ENCODE measurements around the gene S1PR4.

S1PR4 gene, protein sequence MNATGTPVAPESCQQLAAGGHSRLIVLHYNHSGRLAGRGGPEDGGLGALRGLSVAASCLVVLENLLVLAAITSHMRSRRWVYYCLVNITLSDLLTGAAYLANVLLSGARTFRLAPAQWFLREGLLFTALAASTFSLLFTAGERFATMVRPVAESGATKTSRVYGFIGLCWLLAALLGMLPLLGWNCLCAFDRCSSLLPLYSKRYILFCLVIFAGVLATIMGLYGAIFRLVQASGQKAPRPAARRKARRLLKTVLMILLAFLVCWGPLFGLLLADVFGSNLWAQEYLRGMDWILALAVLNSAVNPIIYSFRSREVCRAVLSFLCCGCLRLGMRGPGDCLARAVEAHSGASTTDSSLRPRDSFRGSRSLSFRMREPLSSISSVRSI

DNA sequence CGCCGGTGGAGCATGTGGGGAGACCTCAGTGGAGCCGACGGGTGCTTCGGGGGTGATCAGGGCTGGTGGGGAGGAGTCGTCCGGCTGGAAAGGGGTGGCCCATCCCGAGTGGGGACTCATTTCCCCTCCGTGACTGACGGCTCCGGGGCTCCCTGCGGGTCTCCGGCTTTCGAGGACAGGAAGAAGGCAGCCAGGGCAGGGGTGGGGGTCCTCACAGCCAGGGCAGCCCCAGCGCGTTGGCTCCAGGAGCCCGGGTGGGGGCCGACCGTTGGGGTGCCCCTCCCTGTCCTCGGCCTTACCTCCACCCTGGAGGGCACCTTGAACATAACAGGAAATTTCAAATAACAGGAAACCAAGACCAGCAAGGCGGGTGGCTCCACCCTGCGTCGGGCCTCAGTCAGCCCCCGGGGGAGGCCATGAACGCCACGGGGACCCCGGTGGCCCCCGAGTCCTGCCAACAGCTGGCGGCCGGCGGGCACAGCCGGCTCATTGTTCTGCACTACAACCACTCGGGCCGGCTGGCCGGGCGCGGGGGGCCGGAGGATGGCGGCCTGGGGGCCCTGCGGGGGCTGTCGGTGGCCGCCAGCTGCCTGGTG lies at the start of gene S1PR4:
Gene S1PR4 (plus strand): TSS at position 393 of the 596 bp plus-strand sequence. CDS start 24 bp downstream, at position 417.
- DNase-seq, result no peak

DNA sequence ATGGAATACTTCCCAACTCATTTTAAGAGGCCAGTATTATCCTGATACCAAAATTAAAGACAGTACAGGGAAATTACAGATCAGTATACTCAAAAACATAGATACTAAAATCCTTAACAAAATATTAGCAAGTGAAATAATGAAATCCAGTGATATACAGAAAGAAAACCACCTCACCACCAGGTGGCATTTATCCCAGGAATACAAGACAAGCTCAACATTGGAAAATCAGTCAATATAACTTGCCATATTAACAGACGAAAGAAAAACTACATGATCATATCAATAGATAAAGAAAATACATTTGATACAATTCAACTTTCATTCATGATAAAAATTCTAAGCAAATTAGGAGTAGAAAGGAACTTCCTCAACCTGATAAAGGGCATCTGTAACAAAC lies 49.5 kb upstream of the S1PR4 start:
- peak; percentile 61 for DNase-seq

DNA sequence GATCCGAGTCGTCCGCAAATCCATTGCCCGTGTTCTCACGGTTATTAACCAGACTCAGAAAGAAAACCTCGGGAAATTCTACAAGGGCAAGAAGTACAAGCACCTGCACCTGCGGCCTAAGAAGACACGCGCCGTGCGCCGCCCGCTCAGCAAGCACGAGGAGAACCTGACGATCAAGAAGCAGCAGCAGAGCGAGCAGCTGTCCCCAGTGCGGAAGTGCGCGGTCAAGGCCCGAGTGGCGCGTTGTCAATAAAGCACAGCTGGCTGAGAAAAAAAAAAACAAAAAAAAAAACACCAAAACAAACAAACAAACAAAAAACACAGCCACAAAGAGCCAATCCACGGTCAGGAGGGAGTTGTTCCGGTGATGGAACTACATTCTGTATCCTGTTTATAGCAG lies 47.4 kb upstream of the S1PR4 start:
- peak; percentile 19 for DNase-seq

DNA sequence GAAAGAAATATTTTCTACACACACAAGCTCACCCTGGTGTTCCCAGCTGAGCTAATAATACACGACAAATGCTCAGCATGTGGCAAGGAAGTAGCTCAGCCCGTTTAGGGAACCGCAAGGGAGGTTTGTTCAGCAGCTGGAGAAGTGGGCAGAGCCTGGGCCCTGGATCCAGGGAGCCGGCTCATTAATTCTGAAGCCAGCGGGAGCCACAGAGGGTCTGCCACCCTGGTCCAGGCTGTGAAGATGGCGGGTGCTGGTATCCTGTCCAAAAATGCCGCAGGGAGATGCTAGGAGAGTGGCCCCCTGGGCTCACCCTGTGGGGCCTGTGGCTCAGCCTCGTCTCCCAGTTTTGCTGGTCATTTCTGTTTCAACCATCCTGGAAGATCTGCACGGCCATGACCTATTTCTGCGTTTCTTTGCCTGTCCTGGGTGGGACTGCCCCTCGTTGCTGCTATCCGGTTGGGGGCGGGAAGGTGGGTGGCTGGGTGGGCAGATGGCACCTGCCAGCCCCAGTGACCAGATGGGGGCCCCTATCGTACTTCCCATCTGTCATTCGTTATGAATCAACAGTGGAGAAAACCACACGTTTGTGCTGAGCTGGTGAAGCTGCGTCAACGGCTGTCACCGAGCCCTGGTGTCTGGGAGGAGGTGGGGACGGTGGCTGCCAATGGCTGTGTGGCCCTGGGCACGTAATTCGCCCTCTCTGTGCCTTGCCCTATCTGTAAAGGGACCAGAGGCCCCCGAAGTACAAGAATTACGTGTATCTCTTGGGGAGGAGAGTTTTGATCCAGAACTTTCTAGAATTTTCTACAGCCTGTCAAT lies 45.4 kb upstream of the S1PR4 start:
- DNase-seq, result peak; percentile 42

DNA sequence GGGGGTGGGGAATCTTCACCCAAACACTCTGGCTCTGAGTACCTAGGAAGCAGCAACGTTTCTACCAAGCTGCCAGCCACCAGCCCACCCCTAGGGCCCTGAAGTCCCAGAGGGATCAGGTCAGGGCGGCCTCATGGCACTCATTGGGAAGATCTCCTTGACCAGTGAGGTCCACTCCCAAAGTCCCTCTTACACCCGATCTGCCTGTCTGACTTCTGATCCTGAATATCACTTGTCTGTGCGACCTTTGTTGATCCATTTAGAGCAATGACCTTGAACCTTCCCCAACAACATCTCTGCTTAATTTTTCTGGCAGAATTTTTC lies 44.8 kb upstream of the S1PR4 start:
- no peak for DNase-seq

DNA sequence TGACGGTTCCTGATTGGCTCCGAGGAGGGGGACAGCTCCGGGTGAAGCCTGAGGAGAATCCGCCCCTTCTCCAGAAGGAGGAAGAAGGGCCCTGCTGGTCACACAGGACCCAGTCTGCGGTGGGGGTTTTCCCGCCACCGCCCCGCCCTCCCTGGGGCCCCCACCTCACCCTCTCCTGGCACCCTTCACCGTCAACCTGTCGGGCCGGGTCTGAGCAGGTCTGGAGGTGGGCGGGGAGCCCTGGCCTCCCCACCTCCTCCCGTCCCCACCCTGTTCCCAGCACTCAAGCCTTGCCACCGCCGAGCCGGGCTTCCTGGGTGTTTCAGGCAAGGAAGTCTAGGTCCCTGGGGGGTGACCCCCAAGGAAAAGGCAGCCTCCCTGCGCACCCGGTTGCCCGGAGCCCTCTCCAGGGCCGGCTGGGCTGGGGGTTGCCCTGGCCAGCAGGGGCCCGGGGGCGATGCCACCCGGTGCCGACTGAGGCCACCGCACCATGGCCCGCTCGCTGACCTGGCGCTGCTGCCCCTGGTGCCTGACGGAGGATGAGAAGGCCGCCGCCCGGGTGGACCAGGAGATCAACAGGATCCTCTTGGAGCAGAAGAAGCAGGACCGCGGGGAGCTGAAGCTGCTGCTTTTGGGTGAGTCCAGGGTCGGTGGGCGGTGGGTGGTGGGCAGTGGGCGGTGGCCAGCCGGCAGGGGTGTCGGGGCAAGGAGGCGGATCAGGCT lies 42.4 kb upstream of the S1PR4 start, which contains the start of gene GNA15:
Gene GNA15 (plus strand): TSS at position 73 of the 723 bp plus-strand sequence. CDS start 418 bp downstream, at position 491.
- DNase-seq, result no peak

DNA sequence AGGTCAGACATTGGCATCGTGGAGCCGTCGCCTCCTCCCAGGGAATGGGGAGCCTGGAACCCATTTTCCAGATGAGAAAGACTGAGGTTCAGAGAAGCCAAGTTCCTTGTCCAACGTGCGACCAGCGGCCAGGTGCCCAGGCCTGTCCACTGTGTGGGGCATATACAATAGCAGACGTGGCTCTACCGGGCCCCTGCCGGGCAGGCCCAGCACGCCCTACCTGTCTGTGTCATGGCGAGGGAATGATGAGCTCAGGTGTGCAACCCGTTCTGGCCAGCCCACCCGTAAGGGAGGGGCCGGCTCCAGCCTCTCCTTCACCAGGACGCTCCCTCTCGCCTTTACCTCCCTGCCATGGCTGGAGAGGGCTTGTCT lies 41.9 kb upstream of the S1PR4 start:
- DNase-seq, result no peak

DNA sequence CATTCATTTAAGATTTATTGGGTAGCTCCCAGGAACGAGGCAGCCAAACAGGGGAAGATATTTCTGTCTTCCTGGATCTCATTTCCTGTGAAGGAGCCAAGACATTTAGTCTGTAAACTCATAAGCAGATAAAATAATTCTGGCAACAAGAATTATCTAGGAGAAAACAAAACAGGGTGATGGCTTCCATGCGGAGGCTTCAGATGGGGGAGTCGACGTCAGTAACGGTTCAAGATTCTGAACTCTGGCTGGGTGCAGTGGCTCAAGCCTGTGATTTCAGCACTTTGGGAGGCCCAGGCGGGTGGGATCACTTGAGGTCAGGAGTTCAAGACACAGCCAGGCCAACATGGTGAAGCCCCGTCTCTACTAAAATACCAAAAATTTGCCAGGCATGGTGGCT lies 41.5 kb upstream of the S1PR4 start:
- no peak for DNase-seq

DNA sequence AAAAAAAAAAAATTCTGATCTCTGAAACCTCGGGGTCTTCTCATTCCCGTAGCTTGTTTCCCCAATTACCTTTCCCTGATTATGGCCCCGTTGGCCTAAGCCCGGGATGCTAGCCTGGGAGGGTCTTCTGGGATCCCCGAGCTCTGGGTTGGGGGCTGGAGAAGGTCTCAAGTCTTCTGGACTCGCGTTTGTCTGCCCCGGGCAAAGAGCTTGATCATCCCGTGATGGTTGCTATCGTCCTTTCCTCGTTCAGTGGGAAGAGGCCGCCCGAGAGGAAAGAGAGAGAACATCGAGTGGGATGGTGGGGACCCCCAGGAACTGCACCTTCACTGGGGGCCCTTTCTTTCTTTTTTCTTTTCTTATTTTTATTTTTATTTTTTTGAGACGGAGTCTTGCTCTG lies 40.3 kb upstream of the S1PR4 start:
- DNase-seq, result no peak

DNA sequence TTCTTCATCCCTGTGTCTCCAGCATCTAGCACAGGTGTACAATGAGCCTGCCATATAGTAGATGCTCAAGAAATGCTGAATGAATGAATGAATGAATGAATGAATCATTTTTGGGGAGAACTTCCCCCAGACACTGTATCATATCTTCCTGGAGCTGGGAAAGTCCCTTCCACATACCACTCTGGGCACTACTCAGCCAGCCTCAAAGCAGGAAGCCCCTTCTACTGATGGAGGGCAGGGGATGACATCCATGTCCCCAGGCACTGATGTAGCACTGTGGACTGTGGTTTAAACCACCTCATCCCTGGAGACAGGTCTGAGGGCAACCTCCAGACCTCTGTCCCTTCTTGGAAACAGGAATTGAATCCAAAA lies 37.9 kb upstream of the S1PR4 start:
- DNase-seq, result no peak

DNA sequence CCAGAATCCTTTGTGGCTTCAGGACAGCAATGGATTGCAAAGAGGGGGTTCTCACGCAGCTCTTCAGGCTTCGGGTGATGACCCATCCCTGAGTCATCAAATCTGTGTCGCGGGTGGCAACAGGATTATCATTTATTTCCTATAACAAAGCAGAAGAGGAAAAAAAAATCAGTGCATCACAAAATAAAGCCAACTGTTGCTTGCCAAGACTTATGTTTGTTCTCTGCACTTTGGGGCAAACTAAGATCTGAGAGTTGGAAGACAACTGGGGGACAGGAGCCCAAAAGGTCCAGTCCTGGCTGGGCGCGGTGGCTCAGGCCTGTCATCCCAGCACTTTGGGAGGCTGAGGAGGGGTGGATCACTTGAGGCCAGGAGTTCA lies 36.3 kb upstream of the S1PR4 start:
- no peak for DNase-seq

DNA sequence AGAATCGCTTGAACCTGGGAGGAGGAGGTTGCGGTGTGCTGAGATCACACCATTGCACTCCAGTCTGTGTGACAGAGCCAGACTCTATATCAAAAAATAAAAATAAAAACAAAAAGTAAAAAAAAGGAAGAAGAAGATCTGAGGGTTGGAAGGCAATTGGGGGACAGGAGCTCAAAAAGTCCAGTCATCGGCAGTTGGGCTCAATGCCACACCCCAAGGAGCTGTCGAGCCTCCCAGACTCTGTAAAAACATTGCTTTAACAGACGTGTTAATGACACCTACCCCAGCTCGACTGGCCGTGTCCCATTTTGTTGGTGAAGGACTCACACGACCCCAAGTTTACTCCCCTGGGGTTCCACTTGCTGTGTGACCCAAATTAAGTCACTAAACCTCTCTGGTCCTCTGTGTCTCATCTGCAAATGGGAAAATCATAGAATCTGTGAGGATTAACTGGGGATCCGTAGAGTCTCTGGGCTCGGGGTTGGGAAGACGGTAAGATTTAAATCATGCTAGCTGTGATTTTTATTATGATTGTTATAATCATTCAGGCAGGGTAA lies 35.7 kb upstream of the S1PR4 start:
- DNase-seq, result no peak

DNA sequence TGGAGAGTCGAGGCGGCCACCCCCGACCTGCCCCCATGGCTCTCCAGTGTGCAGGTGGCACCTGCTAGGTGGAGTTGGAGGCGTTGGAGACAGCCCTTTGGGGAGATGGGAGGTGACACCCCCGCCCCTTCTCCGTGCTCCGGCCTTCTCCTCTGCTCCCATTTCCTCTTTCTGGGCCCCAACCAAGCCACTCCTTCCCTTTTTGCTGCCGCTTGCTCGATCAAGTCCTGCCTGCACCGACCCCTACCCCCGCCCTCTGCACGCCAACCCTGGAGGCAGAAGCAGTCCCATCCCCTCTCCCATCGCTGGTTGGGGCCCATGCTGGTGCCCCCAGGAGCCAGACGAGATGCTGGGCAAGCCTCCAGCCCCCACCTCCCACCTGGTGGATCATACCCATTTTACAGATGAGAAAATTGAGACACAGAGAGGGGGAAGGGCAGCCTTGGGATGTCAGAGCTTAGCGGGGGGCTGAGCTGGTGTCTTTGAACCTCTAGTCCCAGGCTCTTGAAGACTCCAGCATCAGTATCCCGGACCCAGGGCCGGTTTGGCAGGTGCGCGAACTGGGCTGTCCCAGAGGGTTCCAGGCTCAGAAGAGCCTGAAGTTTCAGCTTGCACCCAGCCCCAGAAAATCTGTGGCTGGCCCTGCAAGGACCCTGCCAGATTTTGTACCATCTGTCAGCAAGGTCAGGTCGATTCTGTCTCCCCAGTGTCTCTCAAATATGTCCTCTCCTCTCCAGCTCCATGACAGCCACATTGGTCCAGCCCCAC lies 32.5 kb upstream of the S1PR4 start:
- no peak for DNase-seq

DNA sequence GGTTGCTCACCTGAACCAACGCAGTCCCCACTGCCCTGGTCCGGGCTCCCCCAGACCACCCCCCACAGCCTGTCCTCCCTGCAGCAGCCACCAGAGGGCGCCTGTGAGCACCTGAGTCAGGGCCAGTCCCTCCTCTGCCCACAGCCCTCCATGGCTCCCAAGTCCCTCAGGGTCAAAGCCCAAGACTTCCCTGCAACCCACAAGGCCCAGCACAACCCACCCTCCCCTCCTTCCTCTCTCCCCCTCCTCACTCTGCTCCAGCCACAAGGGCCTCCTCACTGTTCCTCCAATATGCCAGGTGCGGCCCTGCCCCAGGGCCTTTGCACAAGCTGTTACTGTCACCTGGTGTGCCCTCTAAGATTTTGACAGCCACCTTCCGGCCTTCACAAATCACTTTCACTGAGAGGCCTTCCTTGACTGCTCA lies 31.9 kb upstream of the S1PR4 start:
- DNase-seq, result no peak

DNA sequence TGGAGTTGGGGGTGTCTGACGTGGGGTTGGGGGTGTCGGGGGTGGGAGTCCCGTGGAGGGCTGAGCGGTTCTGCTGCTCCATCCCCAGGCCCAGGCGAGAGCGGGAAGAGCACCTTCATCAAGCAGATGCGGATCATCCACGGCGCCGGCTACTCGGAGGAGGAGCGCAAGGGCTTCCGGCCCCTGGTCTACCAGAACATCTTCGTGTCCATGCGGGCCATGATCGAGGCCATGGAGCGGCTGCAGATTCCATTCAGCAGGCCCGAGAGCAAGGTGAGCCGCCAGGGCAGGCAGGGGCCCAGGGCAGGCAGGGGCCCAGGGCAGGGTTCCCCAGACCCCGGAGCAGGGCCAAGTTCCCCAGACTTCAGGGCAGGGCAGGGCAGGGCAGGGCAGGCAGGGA lies 30.1 kb upstream of the S1PR4 start:
- DNase-seq, result no peak

DNA sequence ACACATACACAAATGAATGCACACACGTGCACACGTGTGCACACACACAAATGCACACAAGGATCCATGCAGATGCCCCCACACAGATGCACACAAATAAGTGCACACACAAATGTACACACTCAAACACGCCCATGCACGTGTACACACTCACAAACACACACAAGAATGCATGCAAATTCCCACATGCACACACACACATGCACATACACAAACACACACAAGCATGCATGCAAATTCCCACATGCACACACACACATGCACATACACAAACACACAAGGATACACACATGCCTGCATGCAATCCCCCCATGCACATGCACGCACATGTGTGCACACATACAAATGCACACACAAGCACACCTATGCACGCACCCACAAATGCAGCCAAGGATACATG lies 29.5 kb upstream of the S1PR4 start:
- DNase-seq, result no peak

DNA sequence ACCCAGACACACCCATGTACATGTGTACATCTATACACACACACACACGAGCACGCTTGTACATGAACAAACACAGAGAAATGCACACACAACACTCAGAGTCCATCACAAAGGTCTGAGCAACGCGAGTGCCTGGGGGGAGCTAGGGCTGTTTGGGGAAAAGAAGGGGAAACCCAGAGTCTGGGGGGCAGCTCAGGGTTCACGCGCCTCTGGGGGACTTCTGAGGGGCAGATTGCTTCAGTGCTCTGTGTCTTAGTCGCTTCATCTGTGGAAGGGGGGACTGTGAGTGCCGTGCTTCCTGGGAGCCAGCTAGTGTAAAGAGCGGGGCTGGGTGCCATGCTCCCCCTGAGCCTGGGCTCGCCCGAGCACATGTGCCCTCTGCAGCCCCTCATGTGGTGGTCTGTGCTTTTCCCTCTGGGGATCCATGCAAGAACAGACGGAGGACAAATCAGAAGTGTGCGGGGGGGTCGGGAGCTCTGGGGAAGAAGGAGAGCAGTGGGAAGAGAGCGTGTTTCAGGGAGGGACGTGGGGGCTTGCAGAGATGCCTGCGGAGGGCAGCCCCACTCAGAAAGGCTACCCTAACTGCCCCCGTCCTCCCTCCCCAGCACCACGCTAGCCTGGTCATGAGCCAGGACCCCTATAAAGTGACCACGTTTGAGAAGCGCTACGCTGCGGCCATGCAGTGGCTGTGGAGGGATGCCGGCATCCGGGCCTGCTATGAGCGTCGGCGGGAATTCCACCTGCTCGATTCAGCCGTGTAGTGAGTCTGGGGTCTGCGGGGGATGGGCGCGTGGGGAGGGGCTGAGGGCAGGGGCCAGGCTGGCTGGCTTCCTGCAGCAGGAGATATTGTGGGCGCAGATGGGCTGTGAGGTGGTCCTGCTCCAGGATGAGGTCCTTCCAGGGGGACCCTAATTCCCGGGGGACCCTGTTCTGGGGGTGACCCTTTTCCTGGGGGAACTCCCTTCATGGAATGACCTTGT lies 28.8 kb upstream of the S1PR4 start:
- DNase-seq, result no peak

DNA sequence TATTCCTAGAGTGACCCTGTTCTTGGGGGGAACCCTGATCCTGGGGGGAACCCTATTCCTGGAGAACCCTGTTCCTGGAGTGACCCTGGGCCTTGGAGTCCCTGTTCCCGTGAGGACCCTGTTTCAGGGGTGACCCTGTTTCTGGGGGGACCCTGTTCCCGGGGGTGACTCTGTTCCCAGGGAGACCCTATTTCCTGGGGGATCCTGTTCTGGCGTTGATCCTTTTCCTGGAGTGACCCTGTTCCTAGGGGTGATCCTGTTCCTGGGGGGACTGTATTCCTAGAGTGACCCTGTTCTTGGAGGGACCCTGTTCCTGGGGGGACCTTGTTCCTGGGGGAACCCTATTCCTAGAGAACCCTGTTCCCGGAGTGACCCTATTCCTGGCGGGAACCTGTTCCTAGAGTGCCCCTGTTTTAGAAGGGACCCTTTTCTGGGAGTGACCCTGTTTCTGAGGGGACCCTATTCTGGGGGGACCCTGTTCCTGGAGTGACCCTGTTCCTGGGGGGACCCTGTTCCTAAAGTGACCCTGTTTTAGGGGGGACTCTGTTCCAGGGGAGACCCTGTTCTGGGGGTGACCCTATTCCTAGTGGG lies 27.7 kb upstream of the S1PR4 start:
- DNase-seq, result no peak

DNA sequence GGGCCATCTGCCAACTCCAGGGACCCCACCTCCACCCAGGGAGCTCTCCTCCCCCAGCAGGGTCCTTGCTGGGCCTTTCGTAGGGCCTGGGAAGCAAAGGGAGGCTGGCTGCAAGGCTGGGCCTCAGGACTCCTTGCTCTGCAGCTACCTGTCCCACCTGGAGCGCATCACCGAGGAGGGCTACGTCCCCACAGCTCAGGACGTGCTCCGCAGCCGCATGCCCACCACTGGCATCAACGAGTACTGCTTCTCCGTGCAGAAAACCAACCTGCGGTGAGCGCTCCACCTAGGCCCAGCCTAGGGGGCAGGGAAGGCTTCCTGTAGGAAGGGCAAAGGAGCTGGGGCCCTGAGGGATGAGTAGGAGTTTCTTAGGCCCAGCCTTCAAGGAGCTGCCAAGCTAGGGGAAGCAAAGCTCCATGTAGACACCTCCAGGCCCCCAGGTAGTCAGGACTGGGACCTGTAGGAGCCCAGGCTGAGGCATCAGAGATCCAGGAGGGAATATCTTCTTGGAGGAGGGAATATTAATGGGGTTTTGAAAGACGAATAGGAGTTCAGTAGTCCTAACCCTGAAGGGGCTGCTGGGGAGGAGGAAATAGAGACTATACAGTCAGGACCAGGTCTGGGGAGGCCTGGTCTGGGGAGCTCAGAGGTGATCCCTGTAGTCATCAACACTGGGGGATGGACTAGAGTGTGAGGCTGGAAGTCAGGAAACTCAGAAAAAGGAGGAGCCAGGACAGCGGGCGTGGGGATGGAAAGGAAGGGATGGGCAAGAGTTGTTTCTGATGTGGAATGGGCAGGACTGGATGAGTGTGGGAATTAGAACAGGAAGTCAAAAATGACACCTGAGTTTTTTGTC lies 26.8 kb upstream of the S1PR4 start:
- no peak for DNase-seq

DNA sequence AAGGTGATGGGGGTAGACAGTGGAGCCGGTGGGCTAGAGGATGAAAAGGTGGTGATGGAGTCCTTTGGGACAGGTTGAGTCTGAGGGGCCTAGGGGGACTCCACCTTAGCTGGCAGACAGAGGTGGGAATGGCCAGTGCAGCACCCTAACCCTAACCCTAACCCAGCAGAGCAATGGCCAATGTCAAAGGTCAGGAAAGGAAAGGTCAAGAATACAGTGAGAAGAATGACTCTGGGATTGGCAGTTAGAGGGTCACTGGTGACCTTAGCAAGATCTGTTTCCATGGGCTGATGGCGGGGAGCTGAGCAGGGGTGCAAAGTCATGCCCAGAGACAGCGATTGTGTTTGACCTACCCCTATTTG lies 26.2 kb upstream of the S1PR4 start:
- DNase-seq, result no peak
